GOT3 (cell line): ENCODE results near the gene SLC16A5.
A peak's percentile ranks its signal among the peaks of the same experiment; 100 is the strongest.

Source experiments
- DNase-seq: peaks from one replicate; lab custom pipeline; 2025; ENCODE audit warnings: mixed read lengths; lab: John Stamatoyannopoulos, UW

Gene SLC16A5

DNA sequence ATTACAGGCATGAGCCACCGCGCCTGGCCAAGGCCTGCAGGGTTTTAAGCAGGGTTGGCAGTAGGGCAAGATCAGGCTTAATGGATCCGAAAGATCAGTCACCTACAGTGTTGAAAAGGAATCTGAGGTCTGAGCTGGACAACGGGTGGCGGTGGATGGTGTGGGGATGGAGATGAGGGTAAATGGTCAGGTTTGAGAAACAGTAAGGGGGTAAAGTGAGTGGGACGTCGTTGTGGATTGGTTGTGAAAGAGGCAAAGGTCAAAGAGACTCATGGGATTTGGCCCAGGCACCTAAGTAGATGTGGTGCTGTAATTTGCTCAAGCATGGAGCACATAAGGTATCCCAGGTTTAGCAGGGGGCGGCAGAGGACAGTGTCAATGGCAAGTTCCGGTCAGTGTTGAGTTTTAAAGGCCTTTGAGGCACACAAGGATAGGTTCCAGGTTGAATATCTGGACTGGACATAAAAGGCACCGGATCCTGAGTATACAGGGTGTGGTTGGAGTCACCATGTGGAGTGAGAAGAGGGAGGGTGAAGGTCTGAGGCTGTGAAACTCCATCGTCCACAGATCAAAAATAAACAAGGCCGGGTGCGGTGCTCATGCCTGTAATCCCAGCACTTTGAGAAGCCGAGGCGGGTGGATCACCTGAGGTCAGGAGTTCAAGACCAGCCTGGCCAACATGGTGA is 1.1 kb upstream of the SLC16A5 start:
- no peak for DNase-seq

GRCh38 chr17:75087182-75087557 is 584 bp upstream of the SLC16A5 start:
- DNase-seq, result no peak

GRCh38 chr17:75088465-75089417 is 987 bp downstream of the SLC16A5 start:
- no peak for DNase-seq

DNA sequence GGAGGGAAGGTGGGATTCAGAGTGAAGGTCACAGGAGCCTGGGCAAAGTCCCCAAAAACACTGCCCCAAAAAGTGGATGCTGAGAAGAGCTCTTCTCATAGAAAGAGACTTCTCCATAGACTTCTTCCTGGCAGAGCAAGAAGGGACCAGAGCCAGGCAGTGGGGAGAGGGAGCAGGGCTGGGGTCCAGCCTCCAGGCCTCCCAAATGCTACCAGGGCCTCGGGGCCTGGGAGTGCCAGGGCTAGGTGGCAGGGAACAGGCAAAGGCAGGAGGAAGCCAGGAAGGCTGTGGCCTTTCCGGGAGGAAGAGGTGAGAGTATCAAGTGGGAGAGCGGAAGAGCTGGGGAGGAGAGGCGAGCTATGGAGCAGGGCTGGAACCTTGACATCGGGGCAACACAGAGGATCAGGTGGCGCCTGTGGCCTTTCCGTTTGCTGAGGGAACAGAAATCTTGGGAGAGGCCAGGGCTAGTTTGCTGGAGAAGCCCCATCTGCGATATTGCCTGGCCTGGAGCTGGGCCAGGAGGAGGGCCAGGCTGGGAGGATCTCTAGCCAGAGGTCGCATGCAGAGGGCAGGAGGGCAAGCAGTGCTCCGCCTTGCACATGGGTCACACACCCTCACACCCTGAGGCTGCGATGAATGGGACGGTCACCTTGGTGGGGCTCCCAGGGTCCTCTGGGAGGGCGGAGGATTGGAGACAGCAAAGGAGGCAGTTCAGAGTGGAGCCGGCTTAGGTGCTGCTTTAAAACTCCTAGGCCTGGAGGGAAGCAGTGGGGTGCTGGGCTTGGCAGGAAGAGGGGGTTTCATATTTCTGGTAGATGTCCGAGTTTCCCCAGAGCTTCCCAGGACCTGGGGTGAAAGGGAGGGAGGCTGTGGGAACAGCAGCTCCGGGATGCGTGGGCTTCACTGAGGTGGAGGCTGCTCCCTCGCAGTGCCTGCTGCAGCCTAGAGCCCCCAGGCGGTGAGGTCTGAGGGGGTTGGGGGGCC is 3.4 kb downstream of the SLC16A5 start:
- DNase-seq, result no peak

DNA sequence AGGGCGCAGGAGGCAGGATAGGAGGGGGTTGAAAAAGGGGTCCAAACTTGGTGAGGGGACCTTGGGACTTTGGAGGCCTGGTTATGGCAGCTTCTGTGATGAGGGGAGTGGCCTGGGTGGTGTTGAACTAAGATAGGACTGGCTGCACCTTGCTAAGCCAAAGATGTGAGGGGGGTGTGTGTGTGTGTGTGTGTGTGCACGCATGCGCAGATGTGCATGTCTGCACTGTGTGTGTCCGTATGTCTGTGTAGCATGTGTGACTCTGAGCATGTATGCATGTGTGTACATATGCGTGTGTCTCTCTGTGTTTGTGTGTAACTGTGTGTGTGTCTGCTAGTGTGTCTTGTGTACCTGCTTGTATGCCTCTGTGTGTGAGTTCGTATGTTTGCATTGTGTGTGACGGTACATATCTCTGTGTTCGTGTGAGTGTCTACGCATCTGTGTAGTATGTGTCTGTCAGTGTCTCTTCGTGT is 4.1 kb downstream of the SLC16A5 start:
- DNase-seq, result no peak

DNA sequence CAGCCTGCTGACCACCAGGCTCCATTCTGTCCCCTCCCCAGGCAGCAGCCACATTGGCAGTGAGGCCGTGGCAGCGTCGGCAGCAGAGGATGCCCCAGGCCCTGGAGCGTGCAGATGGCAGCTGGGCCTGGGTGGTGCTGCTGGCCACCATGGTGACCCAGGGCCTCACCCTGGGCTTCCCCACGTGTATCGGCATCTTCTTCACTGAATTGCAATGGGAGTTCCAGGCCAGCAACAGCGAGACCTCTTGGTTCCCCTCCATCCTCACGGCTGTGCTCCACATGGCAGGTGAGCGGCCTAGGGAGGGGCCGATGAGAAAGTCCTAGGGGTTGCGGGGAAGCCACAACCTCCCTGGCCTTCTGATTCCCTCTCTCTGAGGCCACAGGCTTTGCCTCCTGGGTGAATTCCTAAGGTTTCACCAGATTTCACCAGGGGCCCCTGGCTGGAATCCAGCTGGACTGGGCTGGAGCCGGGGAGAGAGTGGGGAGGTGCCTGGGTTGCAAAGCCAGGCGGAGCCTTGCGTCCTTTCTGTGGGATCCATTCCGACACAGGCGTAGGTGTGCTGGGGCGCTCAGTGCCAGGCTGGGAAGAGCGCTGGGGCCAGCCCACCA is 5.9 kb downstream of the SLC16A5 start:
- no peak for DNase-seq

- no peak for DNase-seq
Measured at GRCh38 chr17:75094871-75095399, 7.2 kb downstream of the SLC16A5 start.

GRCh38 chr17:75096082-75096625 is 8.4 kb downstream of the SLC16A5 start:
- no peak for DNase-seq

DNA sequence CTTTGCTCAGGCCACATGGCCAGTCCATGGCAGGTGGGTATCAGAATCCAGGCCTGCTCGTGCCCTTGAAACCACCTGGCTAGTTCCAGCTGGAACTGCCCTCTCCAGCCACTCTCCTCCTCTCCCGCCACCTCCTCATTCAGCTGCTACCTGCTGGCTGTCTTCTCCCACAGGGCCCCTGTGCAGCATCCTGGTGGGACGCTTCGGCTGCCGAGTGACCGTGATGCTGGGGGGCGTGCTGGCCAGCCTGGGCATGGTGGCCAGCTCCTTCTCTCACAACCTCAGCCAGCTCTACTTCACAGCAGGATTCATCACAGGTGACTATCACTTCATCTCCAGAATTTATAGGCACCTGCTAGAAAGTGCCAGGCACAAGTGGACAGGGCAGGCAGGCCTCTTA is 10.1 kb downstream of the SLC16A5 start:
- no peak for DNase-seq

DNA sequence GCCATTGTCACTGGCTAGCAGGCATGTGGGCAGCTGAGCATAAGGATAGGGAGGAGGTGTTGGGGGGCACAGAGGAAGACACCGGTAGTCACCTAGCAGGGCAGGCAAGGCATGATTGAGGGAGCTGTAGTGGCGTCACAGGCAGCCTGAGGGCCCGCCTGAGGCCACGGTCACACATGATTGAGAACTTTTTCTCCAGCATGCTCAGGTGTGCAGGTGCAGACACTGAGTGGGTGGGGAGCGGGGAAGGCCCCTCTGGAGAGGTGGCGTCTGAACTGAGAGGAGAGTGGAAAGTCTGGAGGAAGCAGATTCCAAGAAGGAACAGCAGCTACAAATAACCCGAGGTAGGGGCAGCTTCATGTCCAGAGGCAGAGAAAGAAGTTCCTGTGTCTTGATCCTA is 11.1 kb downstream of the SLC16A5 start:
- no peak for DNase-seq

- DNase-seq, result no peak
Measured at GRCh38 chr17:75099881-75100595, 12.3 kb downstream of the SLC16A5 start.

DNA sequence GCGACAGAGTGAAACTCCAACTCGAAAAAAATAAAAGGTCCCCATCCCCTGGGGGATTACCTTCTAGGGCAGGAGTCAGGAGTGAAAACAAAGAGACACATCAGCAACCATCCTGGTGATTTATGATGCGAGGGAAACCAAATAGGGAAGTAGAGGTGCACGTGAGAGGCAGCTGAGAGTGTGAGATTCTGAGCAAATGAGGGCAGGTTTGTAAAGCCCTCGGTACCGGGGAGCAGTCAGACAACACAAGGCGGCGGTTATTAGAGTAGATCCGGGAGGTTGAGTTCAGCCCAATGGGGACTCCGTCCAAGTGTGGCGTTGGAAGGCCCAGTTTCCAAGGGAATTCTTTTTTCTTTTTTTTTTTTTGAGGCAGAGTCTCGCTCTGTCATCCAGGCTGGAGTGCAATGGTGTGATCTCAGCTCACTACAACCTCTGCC is 14.6 kb downstream of the SLC16A5 start:
- DNase-seq, result no peak

DNA sequence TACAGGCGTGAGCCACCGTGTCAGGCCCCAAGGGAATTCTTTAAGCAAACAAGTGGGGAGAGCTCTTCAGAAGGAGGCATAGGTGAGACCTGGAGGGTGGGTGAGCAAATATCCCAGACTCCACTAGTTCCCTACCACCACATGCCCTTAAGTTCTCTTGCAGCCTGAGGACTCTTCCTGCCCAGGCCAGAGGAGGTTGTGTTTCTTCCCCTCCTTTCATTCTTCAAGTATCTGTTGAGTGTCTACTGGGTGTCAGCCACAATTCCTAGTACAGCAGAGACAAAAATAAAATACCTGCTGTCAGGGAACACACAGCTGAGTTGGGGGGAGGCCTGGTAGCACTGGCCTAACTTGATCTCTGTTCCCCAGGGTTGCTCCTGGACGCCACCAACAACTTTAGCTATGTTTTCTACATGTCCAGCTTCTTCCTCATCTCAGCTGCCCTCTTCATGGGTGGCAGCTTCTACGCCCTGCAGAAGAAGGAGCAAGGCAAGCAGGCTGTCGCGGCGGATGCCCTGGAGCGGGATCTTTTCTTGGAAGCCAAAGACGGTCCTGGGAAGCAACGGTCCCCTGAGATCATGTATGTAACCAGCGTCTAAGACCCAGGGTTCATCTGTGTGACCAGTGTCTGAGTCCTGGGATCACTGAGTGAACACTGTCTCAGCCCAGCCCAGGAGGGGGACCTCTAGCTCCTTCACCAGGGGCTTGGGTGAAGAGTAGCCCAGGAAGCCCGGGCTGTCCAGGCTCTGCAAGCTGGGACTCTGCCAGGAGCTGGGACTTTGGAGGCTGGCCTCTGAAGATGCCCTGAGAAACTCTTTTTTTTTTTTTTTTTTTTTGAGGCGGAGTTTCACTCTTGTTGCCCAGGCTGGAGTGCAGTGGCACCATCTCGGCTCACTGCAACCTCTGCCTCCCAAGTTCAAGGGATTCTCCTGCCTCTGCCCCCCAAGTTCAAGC is 16.1 kb downstream of the SLC16A5 start:
- no peak for DNase-seq

DNA sequence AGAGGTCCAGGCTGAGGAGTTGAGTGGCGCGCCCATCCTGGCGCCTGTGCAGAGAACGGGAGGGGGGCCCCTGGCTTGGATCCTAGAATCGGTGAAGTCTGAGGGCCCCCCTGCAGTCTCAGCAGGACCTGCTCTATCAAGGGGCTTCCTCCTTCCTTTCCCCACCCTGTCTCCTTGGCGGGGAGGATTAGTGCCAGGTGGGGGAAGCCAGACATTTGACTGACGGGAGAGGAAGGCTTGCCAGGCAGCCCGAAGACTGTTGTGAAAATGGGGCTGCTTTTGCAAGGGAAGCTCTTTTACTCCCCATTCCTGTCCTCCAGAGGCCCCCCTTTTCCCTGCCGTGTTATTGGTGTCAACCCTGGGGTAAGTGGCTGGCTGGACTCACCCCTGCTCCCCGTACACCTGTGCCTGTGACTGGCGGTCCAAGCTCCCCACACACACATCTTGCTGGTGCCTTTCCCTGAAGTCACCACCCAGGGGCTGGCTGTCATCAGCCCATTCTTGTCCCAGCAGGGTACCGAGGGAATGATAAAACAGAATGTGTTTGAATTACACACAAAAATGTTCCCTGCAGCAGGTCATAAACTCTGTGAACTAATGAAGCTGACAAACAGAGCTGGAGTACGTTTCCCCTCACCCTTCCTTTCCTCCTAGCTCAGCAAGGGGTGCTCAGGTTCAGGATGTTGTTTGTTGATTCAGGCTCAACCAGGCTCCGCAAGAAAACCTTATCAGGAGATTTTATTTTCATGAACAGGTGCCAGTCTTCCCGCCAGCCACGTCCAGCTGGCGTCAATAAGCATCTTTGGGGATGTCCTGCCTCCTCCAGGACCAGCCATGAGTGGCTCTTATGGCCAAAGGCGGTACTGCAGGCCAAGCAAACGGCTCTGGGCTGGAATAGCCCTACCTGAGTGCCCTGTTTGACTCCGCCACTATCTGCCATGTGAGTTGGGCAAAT is 17.6 kb downstream of the SLC16A5 start:
- no peak for DNase-seq

DNA sequence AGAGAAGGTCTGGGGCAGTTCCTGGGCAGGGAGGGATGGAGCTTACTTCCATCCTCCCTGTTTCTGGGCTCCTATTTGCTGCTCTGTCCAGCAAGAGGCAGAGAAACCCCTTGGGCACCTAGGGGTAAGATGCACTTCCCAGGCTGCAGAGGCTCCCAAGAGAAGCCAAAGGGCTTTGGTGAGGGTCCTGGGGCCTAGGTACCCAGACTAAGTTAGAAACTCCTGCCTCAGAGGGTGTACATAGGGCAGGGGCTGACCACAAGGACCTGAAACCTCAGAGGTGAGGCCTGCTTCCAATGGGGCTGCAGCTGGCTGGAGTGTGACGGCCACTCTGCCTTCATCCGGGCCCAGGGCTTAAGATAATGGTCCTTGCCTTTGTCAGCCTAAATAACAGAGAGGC is 20.4 kb downstream of the SLC16A5 start:
- no peak for DNase-seq

- no peak for DNase-seq
Measured at GRCh38 chr17:75109046-75109406, 21.3 kb downstream of the SLC16A5 start.

DNA sequence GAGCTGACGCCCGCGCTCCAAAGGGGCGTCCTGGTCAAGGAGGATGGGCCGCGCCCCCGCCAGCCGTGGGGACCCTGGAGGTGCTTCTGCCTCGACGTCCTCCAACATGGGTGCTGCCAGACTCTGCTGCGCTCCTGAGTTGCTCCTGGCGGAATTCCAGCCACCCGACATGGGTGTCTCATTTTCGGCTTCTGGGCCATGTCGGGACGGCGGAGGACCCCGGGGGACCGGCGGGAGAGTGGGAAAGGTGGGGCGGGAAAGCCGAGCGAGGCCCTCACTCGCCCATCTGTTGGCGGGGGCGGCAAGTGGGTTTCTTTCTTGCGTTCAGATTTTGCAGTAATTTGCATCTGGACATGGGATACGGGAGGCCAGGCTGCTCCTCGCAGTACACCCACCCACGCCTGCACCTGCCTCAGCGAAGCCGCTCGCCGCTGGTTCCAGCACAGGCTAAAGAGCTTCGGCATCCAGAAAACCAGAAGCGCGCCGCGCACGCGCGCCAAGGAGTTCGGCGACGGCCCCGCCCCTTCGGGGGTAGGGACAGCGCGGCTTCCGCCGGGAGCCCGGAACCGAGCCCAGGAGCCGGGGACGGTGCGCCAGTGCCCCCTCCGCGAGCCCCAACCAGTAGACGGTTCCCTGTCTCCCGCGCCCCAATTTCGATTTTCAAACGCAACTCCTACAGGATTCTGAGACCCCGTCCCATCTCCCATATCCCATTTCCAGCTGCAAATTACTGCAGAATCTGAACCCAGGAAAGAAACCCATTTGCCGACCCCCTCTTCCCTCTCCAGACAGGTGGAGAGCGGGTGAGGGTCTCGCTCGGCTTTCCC is 21.9 kb downstream of the SLC16A5 start, which contains the start of gene ARMC7:
TSS of gene ARMC7 (plus strand) at position 563 of the 827 bp plus-strand sequence. CDS start 320 bp downstream, outside the sequence.
- DNase-seq, result peak; percentile 51
